K562 (cell line): ENCODE measurements around the gene NLRP7. TPM values are rescaled to one million over a fixed set of nuclear protein-coding genes. Genes with fewer than 3 reads are reported as not detected.
"Not testable (repeated sequence)": the region's sequence is repeated elsewhere in the genome, so short reads cannot be mapped to it uniquely, and the experiment has no call there.

ENCODE experiments used
- ATAC-seq: fragments of 200-7000 bp; cut with Tn5 transposase; 3 replicates; pipeline ENCODE4 v1.9.1; 2020; ENCODE audit warnings: moderate library complexity
- BruUV-seq: library from RNA; stranded (reverse); fragments of 400-500 nt; replicated peaks from 2 replicates; lab custom pipeline; 2021; lab: Mats Ljungman, UMichigan
- CTCF ChIA-PET: fragments of 300-600 bp; formaldehyde crosslinking; extraction: SDS; loops from one replicate; lab custom pipeline; 2021; ENCODE audit warnings: low intra/inter-chr PET ratio; lab: Yijun Ruan, JAX
- POLR2A ChIA-PET: fragments of 300-600, 350-650 bp; sonication (Branson Sonifier 250); formaldehyde crosslinking; extraction: SDS; loops from one replicate; lab custom pipeline; 2021; ENCODE audit warnings: antibody characterized with exemption, inconsistent platforms; lab: Yijun Ruan, JAX
- DNase-seq, 4 experiments: peaks; one replicate each; pipeline versions ENCODE4 v3.0.0 to v3.0.0-alpha.2; 2011 to 2018; ENCODE audit warnings: low spot score in 3 of 4, mixed read lengths in 3 of 4; ENCODE audit errors: extremely low read depth in 1 of 4
- FAIRE-seq: peaks from 2 replicates; lab custom pipeline; 2011; peaks lifted over from hg19 to GRCh38; lab: Jason Lieb, UNC
- H2AFZ ChIP-seq: 2 replicates; pipeline ENCODE4 v1.6.0; 2011; ENCODE audit warnings: low read depth, low read length, control low read depth, inconsistent platforms
- H3K27ac ChIP-seq: fragments of 200-600 bp; 3 replicates; pipeline ENCODE4 v1.8.0; 2011; ENCODE audit warnings: low read depth, mild to moderate bottlenecking, control low read depth, inconsistent platforms, low read length, moderate library complexity, mixed read lengths; ENCODE audit errors: extremely low read depth
- H3K27me3 ChIP-seq, 2 experiments: fragments of 300-600 bp in 1 of 2; 2 replicates in 1 of 2; 3 replicates in 1 of 2; pipeline versions ENCODE4 v1.6.0 to v1.8.0; 2011; ENCODE audit warnings: inconsistent platforms in 2 of 2, low read length in 2 of 2, mild to moderate bottlenecking in 1 of 2, mixed read lengths in 1 of 2, moderate library complexity in 1 of 2; ENCODE audit not compliant: control insufficient read depth in 2 of 2, insufficient read depth in 2 of 2
- H3K36me3 ChIP-seq: fragments of 300-600 bp; 3 replicates; pipeline ENCODE4 v1.8.0; 2011; ENCODE audit warnings: mild to moderate bottlenecking, low read length, inconsistent platforms; ENCODE audit not compliant: control insufficient read depth, insufficient read depth
- H3K4me1 ChIP-seq, 2 experiments: fragments of 200-600 bp in 1 of 2; replicated peaks in 1 of 2; 2 replicates in 1 of 2; 3 replicates in 1 of 2; pipeline versions ENCODE4 v1.5.1 to v1.8.0; 2011; ENCODE audit warnings: inconsistent platforms in 2 of 2, low read length in 2 of 2, mild to moderate bottlenecking in 1 of 2, mixed read lengths in 1 of 2, moderate library complexity in 1 of 2; ENCODE audit not compliant: control insufficient read depth in 2 of 2, insufficient read depth in 2 of 2
- H3K4me2 ChIP-seq: 2 replicates; pipeline ENCODE4 v1.6.1; 2011; ENCODE audit warnings: low read length, control low read depth, inconsistent platforms, mixed read lengths; ENCODE audit not compliant: insufficient read depth
- H3K4me3 ChIP-seq: fragments of 200-600 bp; sonication (generic), shearing (Covaris generic); 2 replicates; pipeline ENCODE4 v1.5.1; 2016; ENCODE audit warnings: control low read depth, inconsistent platforms
- H3K79me2 ChIP-seq: fragments of 200-600 bp; 3 replicates; pipeline ENCODE4 v1.8.0; 2011; ENCODE audit warnings: low read length, inconsistent platforms; ENCODE audit not compliant: control insufficient read depth, insufficient read depth
- H3K9ac ChIP-seq, 2 experiments: 2 replicates each; pipeline versions ENCODE4 v1.6.0 to v1.6.1; 2011; ENCODE audit warnings: low read depth in 2 of 2, low read length in 2 of 2, control low read depth in 1 of 2, inconsistent platforms in 1 of 2, mild to moderate bottlenecking in 1 of 2, mixed read lengths in 1 of 2; ENCODE audit not compliant: insufficient read depth in 1 of 2
- H3K9me1 ChIP-seq: one replicate; pipeline ENCODE4 v1.6.0; 2011; ENCODE audit warnings: inconsistent platforms, mild to moderate bottlenecking, low read length, moderate library complexity; ENCODE audit not compliant: control insufficient read depth, insufficient read depth
- H3K9me3 ChIP-seq: replicated peaks from 2 replicates; pipeline ENCODE4 v1.5.1; 2011; ENCODE audit warnings: low read depth, low read length, inconsistent platforms; ENCODE audit not compliant: control insufficient read depth, insufficient read depth
- H4K20me1 ChIP-seq: replicated peaks from 2 replicates; pipeline ENCODE4 v1.6.1; 2011; ENCODE audit warnings: low read length, inconsistent platforms, mixed read lengths; ENCODE audit not compliant: control insufficient read depth, insufficient read depth
- RBFOX2 ChIP-seq: fragments of 200-400 bp; formaldehyde crosslinking; IDR thresholded peaks from 2 replicates; pipeline ENCODE4 v1.6.1; 2017; ENCODE audit warnings: low read depth, mild to moderate bottlenecking, low read length, moderate library complexity
- WGBS: fragments of 100-300 bp; shearing (Covaris generic); methylation state at CpG from one replicate; pipeline ENCODE4 v1.1.6; 2016; ENCODE audit warnings: low coverage, mixed read lengths; ENCODE audit not compliant: insufficient coverage; ENCODE audit errors: missing lambda C conversion rate; 5-methylcytosine and 5-hydroxymethylcytosine counted together
- in situ Hi-C: fragments of 300-500 bp; cut with MboI; formaldehyde crosslinking; loops from 4 replicates; pipeline ENCODE4 v1.15.0; 2018; ENCODE audit warnings: inconsistent platforms, mixed read lengths
- intact Hi-C: fragments of 100-400 bp; cut with micrococcal nuclease; formaldehyde crosslinking; loops from 2 replicates; pipeline ENCODE4 v1.14.2; 2022
- polyA plus RNA-seq, 8 experiments: library from polyadenylated mRNA; depleted of rRNA in 4 of 8; stranded (reverse) in 5 of 8; unstranded in 3 of 8; fragments of >200 nt; fragmentation: Nextera tagmentation in 2 of 8; fragmentation: Illumina TruSeq in 1 of 8; extraction: Ambion mirVana in 2 of 8; extraction: Trizol in 1 of 8; gene quantifications; 2 replicates each; pipeline versions ENCODE4 v1.2.1 to v1.2.3, GENCODE V29; 2011 to 2014; ENCODE audit warnings: inconsistent platforms in 1 of 8, missing spikeins in 1 of 8
- total RNA-seq, 7 experiments: library from RNA; depleted of rRNA in 6 of 7; stranded (reverse); fragments of >200 nt in 6 of 7; fragmentation: Illumina TruSeq in 2 of 7; extraction: Trizol in 2 of 7; gene quantifications; 2 replicates each; pipeline versions ENCODE4 v1.2.1 to v1.2.3, GENCODE V29; 2011 to 2021; ENCODE audit warnings: low replicate concordance in 1 of 7

Gene NLRP7
- total and polyA plus RNA-seq, 9 of the 15 experiments (the other 6 are each of a cell fraction or from before 2014, with no cell fraction given): 0.03 to 0.22 (median 0.09) TPM; not detected in 3

- TF ChIP-seq RBFOX2: peak; percentile 20; the same call in 1 of the 2 replicates
- ATAC-seq, POLR2A ChIA-PET, H4K20me1 ChIP-seq, H3K27me3 ChIP-seq, FAIRE-seq, H3K9me1 ChIP-seq, H3K4me2 ChIP-seq, DNase-seq, H3K79me2 ChIP-seq, H3K4me1 ChIP-seq, intact Hi-C loops, H3K9me3 ChIP-seq, H3K4me3 ChIP-seq, H2AFZ ChIP-seq, BruUV-seq, H3K27ac ChIP-seq, H3K9ac ChIP-seq, CTCF ChIA-PET, in situ Hi-C loops: not testable (repeated sequence)
- WGBS: 45% methylated on average over 15 of the region's 23 CpGs
- H3K36me3 ChIP-seq: peaks cover 44% of the 10 kb centered on the region
Observed at GRCh38 chr19:54982562-54982961, 35.2 kb upstream of the NLRP7 start.

DNA sequence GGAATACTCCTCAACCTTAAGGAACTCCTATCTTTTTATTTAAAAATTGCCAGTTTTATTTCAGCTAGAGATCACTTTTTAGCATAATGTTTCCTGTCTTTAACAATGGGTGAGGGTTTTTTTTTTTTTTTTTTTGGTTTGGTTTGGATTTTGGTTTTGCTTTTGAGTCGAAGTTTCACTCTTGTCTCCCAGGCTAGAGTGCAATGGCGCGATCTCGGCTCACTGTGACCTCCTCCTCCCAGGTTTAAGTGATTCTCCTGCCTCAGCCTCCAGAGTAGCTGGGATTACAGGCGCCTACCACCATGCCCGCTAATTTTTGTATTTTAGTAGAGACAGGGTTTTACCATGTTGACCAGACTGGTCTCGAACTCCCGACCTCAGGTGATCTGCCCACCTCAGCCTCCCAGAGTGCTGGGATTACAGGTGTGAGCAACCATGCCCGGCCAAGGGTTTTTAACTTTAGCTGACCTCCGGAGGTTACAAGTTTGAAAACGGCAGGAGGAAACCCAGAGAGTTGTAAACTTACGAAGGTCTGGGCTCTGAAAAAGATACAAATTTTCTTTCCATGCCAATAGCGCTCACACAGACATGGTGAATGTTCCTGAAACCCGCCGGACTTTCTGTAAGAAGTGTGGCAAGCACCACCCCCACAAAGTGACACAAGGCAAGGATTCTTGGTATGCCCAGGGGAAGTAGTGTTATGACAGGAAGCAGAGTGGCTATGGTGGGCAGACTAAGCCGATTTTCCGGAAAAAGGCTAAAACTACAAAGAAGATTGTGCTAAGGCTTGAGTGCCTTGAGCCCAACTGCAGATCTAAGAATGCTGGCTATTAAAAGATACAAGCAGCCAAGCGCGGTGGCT, 26.1 kb upstream of the NLRP7 start:
- BruUV-seq, H3K4me1 ChIP-seq, H3K27me3 ChIP-seq, DNase-seq, H3K79me2 ChIP-seq, FAIRE-seq, H3K4me2 ChIP-seq, H4K20me1 ChIP-seq, CTCF ChIA-PET, in situ Hi-C loops, H2AFZ ChIP-seq, H3K9ac ChIP-seq, H3K4me3 ChIP-seq, ATAC-seq, intact Hi-C loops, H3K27ac ChIP-seq, H3K9me3 ChIP-seq, H3K9me1 ChIP-seq: not testable (repeated sequence)
- POLR2A ChIA-PET: interaction anchor here (0.7 kb wide), 1 partner anchor 468 kb away, joined by 3 read pairs; no protein-coding TSS in a partner anchor
- peaks cover 43% of the 10 kb centered on the region; the same call in 2 of the 3 replicates for H3K36me3 ChIP-seq
- WGBS: 44% methylated on average over 19 of the region's 19 CpGs
